Liver (tissue), 3 donors: ENCODE measurements around the gene WWC1.

Experiments used
- EGR1 ChIP-seq, 2 donors: IDR thresholded peaks; 2 replicates each; pipeline ENCODE4 v1.6.1; 2016 to 2018; ENCODE audit warnings: antibody characterized with exemption in 2 of 2, low read depth in 2 of 2
- FOXA1 ChIP-seq: IDR thresholded peaks from 2 replicates; pipeline ENCODE4 v1.6.1; 2016; ENCODE audit warnings: antibody characterized with exemption
- GABPA ChIP-seq, 2 donors: IDR thresholded peaks in 1 of 2; conservative IDR thresholded peaks in 1 of 2; 2 replicates each; pipeline ENCODE4 v1.6.1; 2016; ENCODE audit warnings: antibody characterized with exemption in 2 of 2, mild to moderate bottlenecking in 1 of 2, moderate library complexity in 1 of 2
- HNF4G ChIP-seq: IDR thresholded peaks from 2 replicates; pipeline ENCODE4 v1.6.1; 2016; ENCODE audit warnings: antibody characterized with exemption
- RAD21 ChIP-seq, 2 donors: IDR thresholded peaks; 2 replicates each; pipeline ENCODE4 v1.6.1; 2016; ENCODE audit warnings: antibody characterized with exemption in 2 of 2, mild to moderate bottlenecking in 2 of 2
- RXRA ChIP-seq, 2 donors: IDR thresholded peaks; 2 replicates each; pipeline ENCODE4 v1.6.1; 2017 to 2018; ENCODE audit warnings: antibody characterized with exemption in 2 of 2, mild to moderate bottlenecking in 1 of 2
- SP1 ChIP-seq: IDR thresholded peaks from 2 replicates; pipeline ENCODE4 v1.6.1; 2018; ENCODE audit warnings: antibody characterized with exemption, mild to moderate bottlenecking
- TAF1 ChIP-seq: conservative IDR thresholded peaks from 2 replicates; pipeline ENCODE4 v1.6.1; 2016; ENCODE audit warnings: antibody characterized with exemption, mild to moderate bottlenecking
- YY1 ChIP-seq: IDR thresholded peaks from 2 replicates; pipeline ENCODE4 v1.6.1; 2016; ENCODE audit warnings: antibody characterized with exemption, mild to moderate bottlenecking
- TF ChIP-seq, protein P1 (sequence below): fragments of 150-350 bp; IDR thresholded peaks from 2 replicates; pipeline ENCODE4 v1.5.1; 2017; ENCODE audit warnings: improper control_type of control experiment, low read depth, low read length; ENCODE audit not compliant: missing input control
- TF ChIP-seq, protein P2 (sequence below): IDR thresholded peaks from 2 replicates; pipeline ENCODE4 v1.6.1; 2016; ENCODE audit warnings: antibody characterized with exemption
- TF ChIP-seq, protein P3 (sequence below): IDR thresholded peaks from 2 replicates; pipeline ENCODE4 v1.6.1; 2016; ENCODE audit warnings: antibody characterized with exemption
- TF ChIP-seq, protein P4 (sequence below): IDR thresholded peaks from 2 replicates; pipeline ENCODE4 v1.6.1; 2016; ENCODE audit warnings: antibody characterized with exemption, mild to moderate bottlenecking
- TF ChIP-seq, protein P5 (sequence below): IDR thresholded peaks from 2 replicates; pipeline ENCODE4 v1.6.1; 2016; ENCODE audit warnings: antibody characterized with exemption
- donor health status: healthy.
- donor health status: healthy.

DNA sequence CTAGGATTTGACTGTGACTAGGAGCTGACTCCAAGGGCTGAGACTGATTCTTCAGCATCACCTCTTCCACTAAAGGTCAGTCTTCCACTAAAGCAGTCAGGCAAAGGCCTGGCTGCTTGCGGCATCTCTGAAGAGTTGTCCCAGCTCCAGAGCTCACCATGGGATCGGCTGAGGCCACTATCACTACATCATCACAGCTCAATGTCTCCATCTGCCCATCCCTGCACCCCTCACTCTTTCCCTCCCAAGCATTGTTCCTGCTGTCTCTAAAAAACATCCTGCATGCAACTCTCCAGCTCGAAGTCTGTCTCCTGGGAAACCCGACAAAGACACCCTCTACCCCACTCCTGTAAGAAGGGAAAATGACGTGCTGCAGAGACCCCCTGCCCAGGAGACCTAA, 15.5 kb upstream of the WWC1 start:
- TF ChIP-seq RAD21 (IDR thresholded peaks at IDR 0.05) (no peak), TAF1 (no peak), YY1 (no peak), SP1 (no peak), RXRA (IDR thresholded peaks at IDR 0.05) (no peak), EGR1 (IDR thresholded peaks at IDR 0.05; ENCODE audit: low read depth in 2 of 2) (no peak), FOXA1 (no peak), HNF4G (no peak), GABPA (IDR thresholded peaks at IDR 0.05 in 1 of 2, conservative IDR thresholded peaks at IDR 0.05 in 1 of 2) (no peak)
- TF ChIP-seq, protein P1, sequence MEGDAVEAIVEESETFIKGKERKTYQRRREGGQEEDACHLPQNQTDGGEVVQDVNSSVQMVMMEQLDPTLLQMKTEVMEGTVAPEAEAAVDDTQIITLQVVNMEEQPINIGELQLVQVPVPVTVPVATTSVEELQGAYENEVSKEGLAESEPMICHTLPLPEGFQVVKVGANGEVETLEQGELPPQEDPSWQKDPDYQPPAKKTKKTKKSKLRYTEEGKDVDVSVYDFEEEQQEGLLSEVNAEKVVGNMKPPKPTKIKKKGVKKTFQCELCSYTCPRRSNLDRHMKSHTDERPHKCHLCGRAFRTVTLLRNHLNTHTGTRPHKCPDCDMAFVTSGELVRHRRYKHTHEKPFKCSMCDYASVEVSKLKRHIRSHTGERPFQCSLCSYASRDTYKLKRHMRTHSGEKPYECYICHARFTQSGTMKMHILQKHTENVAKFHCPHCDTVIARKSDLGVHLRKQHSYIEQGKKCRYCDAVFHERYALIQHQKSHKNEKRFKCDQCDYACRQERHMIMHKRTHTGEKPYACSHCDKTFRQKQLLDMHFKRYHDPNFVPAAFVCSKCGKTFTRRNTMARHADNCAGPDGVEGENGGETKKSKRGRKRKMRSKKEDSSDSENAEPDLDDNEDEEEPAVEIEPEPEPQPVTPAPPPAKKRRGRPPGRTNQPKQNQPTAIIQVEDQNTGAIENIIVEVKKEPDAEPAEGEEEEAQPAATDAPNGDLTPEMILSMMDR = no peak
- TF ChIP-seq, protein P2, sequence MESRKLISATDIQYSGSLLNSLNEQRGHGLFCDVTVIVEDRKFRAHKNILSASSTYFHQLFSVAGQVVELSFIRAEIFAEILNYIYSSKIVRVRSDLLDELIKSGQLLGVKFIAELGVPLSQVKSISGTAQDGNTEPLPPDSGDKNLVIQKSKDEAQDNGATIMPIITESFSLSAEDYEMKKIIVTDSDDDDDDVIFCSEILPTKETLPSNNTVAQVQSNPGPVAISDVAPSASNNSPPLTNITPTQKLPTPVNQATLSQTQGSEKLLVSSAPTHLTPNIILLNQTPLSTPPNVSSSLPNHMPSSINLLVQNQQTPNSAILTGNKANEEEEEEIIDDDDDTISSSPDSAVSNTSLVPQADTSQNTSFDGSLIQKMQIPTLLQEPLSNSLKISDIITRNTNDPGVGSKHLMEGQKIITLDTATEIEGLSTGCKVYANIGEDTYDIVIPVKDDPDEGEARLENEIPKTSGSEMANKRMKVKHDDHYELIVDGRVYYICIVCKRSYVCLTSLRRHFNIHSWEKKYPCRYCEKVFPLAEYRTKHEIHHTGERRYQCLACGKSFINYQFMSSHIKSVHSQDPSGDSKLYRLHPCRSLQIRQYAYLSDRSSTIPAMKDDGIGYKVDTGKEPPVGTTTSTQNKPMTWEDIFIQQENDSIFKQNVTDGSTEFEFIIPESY = no peak
- TF ChIP-seq, protein P3, sequence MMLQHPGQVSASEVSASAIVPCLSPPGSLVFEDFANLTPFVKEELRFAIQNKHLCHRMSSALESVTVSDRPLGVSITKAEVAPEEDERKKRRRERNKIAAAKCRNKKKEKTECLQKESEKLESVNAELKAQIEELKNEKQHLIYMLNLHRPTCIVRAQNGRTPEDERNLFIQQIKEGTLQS = no peak
- TF ChIP-seq, protein P4, sequence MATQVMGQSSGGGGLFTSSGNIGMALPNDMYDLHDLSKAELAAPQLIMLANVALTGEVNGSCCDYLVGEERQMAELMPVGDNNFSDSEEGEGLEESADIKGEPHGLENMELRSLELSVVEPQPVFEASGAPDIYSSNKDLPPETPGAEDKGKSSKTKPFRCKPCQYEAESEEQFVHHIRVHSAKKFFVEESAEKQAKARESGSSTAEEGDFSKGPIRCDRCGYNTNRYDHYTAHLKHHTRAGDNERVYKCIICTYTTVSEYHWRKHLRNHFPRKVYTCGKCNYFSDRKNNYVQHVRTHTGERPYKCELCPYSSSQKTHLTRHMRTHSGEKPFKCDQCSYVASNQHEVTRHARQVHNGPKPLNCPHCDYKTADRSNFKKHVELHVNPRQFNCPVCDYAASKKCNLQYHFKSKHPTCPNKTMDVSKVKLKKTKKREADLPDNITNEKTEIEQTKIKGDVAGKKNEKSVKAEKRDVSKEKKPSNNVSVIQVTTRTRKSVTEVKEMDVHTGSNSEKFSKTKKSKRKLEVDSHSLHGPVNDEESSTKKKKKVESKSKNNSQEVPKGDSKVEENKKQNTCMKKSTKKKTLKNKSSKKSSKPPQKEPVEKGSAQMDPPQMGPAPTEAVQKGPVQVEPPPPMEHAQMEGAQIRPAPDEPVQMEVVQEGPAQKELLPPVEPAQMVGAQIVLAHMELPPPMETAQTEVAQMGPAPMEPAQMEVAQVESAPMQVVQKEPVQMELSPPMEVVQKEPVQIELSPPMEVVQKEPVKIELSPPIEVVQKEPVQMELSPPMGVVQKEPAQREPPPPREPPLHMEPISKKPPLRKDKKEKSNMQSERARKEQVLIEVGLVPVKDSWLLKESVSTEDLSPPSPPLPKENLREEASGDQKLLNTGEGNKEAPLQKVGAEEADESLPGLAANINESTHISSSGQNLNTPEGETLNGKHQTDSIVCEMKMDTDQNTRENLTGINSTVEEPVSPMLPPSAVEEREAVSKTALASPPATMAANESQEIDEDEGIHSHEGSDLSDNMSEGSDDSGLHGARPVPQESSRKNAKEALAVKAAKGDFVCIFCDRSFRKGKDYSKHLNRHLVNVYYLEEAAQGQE = no peak
- TF ChIP-seq, protein P5, sequence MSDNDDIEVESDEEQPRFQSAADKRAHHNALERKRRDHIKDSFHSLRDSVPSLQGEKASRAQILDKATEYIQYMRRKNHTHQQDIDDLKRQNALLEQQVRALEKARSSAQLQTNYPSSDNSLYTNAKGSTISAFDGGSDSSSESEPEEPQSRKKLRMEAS = no peak
